Measurements from ENCODE around the gene GNS.

GRCh38 chr12:64753427-64753826 is 5.8 kb downstream of the GNS start:
- TF ChIP-seq SMC3 (IDR thresholded peaks at IDR 0.05; ENCODE audit: low read depth, low read length) (no peak), POLR2A (IDR thresholded peaks at IDR 0.05; ENCODE audit: low read depth, low read length) (no peak), CEBPB (IDR thresholded peaks at IDR 0.05; ENCODE audit: low read depth, low read length) (peak; percentile 59), RFX5 (IDR thresholded peaks at IDR 0.05; ENCODE audit: low read depth, low read length) (no peak), MXI1 (IDR thresholded peaks at IDR 0.05; ENCODE audit: borderline replicate concordance, low read depth, low read length) (no peak), MAFK (IDR thresholded peaks at IDR 0.05; ENCODE audit: low read depth, low read length) (no peak), RCOR1 (IDR thresholded peaks at IDR 0.05; ENCODE audit: insufficient replicate concordance, low read length) (no peak), RAD21 (IDR thresholded peaks at IDR 0.05; ENCODE audit: low read length) (no peak), FOS (IDR thresholded peaks at IDR 0.05; ENCODE audit: low read depth, low read length) (no peak), BHLHE40 (IDR thresholded peaks at IDR 0.05; ENCODE audit: low read depth, low read length) (no peak), MAZ (IDR thresholded peaks at IDR 0.05; ENCODE audit: borderline replicate concordance, low read depth, low read length) (no peak), NFE2L2 (IDR thresholded peaks at IDR 0.05; ENCODE audit: low read depth, low read length) (no peak)
- TF ChIP-seq, protein P1, sequence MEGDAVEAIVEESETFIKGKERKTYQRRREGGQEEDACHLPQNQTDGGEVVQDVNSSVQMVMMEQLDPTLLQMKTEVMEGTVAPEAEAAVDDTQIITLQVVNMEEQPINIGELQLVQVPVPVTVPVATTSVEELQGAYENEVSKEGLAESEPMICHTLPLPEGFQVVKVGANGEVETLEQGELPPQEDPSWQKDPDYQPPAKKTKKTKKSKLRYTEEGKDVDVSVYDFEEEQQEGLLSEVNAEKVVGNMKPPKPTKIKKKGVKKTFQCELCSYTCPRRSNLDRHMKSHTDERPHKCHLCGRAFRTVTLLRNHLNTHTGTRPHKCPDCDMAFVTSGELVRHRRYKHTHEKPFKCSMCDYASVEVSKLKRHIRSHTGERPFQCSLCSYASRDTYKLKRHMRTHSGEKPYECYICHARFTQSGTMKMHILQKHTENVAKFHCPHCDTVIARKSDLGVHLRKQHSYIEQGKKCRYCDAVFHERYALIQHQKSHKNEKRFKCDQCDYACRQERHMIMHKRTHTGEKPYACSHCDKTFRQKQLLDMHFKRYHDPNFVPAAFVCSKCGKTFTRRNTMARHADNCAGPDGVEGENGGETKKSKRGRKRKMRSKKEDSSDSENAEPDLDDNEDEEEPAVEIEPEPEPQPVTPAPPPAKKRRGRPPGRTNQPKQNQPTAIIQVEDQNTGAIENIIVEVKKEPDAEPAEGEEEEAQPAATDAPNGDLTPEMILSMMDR (conservative IDR thresholded peaks at IDR 0.05; ENCODE audit: low read depth, low read length), result no peak
- TF ChIP-seq, protein P2, sequence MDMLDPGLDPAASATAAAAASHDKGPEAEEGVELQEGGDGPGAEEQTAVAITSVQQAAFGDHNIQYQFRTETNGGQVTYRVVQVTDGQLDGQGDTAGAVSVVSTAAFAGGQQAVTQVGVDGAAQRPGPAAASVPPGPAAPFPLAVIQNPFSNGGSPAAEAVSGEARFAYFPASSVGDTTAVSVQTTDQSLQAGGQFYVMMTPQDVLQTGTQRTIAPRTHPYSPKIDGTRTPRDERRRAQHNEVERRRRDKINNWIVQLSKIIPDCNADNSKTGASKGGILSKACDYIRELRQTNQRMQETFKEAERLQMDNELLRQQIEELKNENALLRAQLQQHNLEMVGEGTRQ (IDR thresholded peaks at IDR 0.05; ENCODE audit: low read depth, low read length), result no peak

Measured in IMR-90 (cell line).